Endothelial cell of umbilical vein (primary cell): Measurements from ENCODE around the gene CEACAM5.

ENCODE experiments used
- EZH2 ChIP-seq: IDR thresholded peaks from 2 replicates; pipeline ENCODE4 v1.6.1; 2012; ENCODE audit warnings: borderline replicate concordance, low read depth, mild to moderate bottlenecking, moderate library complexity, low read length, inconsistent platforms; ENCODE audit not compliant: severe bottlenecking
- GATA2 ChIP-seq: IDR thresholded peaks from 2 replicates; pipeline ENCODE4 v1.7.0; 2011; ENCODE audit warnings: low read depth, mild to moderate bottlenecking, moderate library complexity, mixed read lengths, low read length; ENCODE audit not compliant: insufficient read length, insufficient read depth
- MAX ChIP-seq: IDR thresholded peaks from 2 replicates; pipeline ENCODE4 v1.6.1; 2011; ENCODE audit not compliant: insufficient read depth, insufficient read length
- MYC ChIP-seq: IDR thresholded peaks from one replicate; pipeline ENCODE4 v1.6.1; 2011; ENCODE audit warnings: mild to moderate bottlenecking, low read depth, low read length
- POLR2A ChIP-seq: IDR thresholded peaks from 2 replicates; pipeline ENCODE4 v1.6.1; 2012; ENCODE audit warnings: low read depth, mild to moderate bottlenecking, control low read depth, low read length
- POLR2AphosphoS5 ChIP-seq: IDR thresholded peaks from 2 replicates; pipeline ENCODE4 v1.6.1; 2012; ENCODE audit warnings: low read depth, mild to moderate bottlenecking, control low read depth, low read length, moderate library complexity; ENCODE audit not compliant: insufficient read depth
- TF ChIP-seq, protein P1 (sequence below), 2 donors: IDR thresholded peaks; 1 replicate in 1 of 2; 2 replicates in 1 of 2; pipeline ENCODE4 v1.5.1; 2011; ENCODE audit warnings: low read length in 2 of 2, mild to moderate bottlenecking in 2 of 2, moderate library complexity in 2 of 2, control low read depth in 1 of 2, inconsistent platforms in 1 of 2, low read depth in 1 of 2; ENCODE audit not compliant: insufficient read depth in 1 of 2; ENCODE audit errors: extremely low read depth in 1 of 2

DNA sequence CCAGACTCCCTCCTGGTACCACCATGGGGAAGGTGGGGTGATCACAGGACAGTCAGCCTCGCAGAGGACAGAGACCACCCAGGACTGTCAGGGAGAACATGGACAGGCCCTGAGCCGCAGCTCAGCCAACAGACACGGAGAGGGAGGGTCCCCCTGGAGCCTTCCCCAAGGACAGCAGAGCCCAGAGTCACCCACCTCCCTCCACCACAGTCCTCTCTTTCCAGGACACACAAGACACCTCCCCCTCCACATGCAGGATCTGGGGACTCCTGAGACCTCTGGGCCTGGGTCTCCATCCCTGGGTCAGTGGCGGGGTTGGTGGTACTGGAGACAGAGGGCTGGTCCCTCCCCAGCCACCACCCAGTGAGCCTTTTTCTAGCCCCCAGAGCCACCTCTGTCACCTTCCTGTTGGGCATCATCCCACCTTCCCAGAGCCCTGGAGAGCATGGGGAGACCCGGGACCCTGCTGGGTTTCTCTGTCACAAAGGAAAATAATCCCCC, 505 bp upstream of the CEACAM5 start:
- TF ChIP-seq POLR2A: no peak
- TF ChIP-seq, protein P1, sequence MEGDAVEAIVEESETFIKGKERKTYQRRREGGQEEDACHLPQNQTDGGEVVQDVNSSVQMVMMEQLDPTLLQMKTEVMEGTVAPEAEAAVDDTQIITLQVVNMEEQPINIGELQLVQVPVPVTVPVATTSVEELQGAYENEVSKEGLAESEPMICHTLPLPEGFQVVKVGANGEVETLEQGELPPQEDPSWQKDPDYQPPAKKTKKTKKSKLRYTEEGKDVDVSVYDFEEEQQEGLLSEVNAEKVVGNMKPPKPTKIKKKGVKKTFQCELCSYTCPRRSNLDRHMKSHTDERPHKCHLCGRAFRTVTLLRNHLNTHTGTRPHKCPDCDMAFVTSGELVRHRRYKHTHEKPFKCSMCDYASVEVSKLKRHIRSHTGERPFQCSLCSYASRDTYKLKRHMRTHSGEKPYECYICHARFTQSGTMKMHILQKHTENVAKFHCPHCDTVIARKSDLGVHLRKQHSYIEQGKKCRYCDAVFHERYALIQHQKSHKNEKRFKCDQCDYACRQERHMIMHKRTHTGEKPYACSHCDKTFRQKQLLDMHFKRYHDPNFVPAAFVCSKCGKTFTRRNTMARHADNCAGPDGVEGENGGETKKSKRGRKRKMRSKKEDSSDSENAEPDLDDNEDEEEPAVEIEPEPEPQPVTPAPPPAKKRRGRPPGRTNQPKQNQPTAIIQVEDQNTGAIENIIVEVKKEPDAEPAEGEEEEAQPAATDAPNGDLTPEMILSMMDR (IDR thresholded peaks at IDR 0.05; ENCODE audit: extremely low read depth in 1 of 2, insufficient read depth in 1 of 2, low read depth in 1 of 2, low read length in 2 of 2): no peak
- TF ChIP-seq POLR2AphosphoS5: no peak
- no peak for TF ChIP-seq GATA2
- TF ChIP-seq MYC: no peak
- TF ChIP-seq MAX: no peak
- TF ChIP-seq EZH2: no peak
